A549 treated with AZD2906 at 1 μM for 4 hours (cell line): ENCODE measurements around the gene MYO9B. TPM values are rescaled to one million over a fixed set of nuclear protein-coding genes. Genes with fewer than 3 reads are reported as not detected.

Experiments
- total RNA-seq: library from RNA; stranded (reverse); fragments of 200-300 nt; extraction: Qiagen RNA extraction; gene quantifications from 5 replicates; pipeline ENCODE4 v1.2.3, GENCODE V29; 2022

The MYO9B gene
- 28.2 to 33.0 TPM (median 32.0 TPM) in 5 replicates for total RNA-seq

GRCh38 chr19:17075035-17075863, at the start of gene MYO9B, which contains the start of gene HAUS8:
MYO9B (plus strand) TSS chr19:17075777; CDS start chr19:17101718, 25,941 bp downstream.
HAUS8 (minus strand) TSS chr19:17075452; CDS start chr19:17075422, 30 bp downstream.

DNA sequence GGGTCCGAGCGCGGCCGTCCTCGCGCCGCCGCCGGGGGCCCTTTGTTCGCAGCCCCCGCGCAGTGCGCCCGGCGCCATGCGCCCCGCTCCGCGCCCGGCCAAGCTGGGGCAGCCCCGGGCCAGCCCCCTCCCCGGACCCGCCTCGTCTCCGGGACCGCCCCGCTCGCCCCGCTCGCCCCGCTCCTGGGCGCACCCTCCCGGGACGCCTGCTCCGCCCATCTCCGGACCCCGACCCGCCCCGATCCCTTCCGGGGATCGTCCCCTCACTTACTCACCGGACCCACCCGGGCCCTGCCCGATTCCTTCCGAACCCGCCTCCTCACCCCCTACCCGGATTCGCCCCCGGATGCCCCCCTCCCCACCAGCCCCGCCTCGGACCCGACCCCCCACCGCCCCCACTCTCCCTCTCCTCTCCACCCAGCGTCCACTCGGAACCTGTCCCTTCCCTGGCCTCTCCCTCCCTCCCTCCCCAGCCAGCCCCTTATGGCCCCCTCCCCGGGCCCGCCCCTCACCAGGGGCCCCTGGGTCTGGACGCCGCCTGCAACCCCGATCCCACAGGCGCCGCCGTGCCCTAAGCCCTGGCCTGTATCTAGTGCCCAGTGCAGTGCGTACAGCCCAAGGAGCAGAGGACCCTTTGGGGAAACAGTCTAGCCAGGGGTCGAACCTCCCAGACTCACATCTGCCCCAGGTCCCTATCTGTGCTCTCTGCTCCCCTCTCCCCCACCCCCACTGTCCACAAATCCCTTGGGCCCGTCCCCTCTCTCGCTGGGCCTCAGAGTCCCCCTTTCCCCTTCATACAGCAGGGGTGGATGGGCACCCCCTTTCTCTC, 48.7 kb upstream of the MYO9B start, which contains the start of gene CPAMD8:
TSS of gene CPAMD8 (minus strand) at position 105 of the 829 bp plus-strand sequence. CDS start 168 bp downstream, outside the sequence.

GRCh38 chr19:17215127-17215971, 139.8 kb downstream of the MYO9B start, which contains the start of gene USE1:
USE1 (plus strand) TSS chr19:17215357; CDS start chr19:17215406, 49 bp downstream.

DNA sequence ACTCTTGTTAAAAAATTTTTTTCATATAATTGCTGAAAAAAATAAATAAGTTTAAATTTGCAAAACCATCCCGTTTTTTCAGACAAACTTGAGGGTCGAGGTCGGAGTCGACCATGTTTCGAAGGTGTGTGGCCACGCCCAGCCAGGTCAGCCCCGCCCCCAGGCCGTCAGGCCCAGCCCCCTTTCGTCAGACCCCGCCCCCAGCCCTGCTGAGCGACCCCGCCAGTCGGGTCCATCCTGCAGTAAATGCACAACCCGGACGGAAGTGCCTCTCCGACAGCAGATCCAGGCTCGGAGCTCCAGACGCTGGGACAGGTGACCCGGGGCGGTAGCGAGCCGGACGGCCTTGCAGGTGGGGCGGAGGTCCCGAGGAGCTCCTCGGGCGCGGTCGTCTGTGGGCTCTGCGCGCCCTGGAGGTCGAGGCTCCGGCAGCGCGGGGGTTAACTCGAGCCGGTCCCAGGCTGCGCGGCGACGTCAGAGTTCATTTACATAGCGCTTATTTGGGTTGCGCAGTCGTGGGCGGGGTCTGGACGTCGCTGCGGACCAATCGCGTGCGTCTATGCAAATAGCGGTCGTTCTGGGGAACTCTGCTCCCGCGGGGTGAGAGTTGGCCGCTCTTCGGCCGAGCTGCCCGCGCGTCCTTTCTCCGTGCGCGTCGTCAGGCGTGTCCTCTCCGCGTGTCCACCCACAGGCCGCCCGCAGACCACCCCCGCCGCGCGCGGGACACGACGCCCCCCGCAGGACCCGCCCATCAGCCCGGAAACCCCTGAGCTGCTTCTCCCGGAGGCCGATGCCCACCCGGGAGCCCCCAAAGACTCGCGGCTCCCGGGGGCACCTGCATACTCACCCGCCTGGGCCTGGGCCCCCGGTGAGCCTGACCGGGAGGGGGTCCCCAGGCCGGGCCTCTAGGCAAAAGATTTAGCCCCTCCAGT, 150.7 kb downstream of the MYO9B start, which contains the start of gene OCEL1:
TSS of gene OCEL1 (plus strand) at position 225 of the 932 bp plus-strand sequence. CDS start at position 247, 22 bp downstream.

GRCh38 chr19:17245535-17245984, 170.0 kb downstream of the MYO9B start, which contains the start of gene NR2F6:
NR2F6 (minus strand) TSS chr19:17245919; CDS start chr19:17245220, 699 bp downstream.

Other genes with a start within 250 kb of the MYO9B start
- 16.5 to 21.5 TPM (median 19.6 TPM) in 5 replicates for gene SIN3B, start 246.4 kb upstream of the MYO9B start, total RNA-seq
- 0.06 TPM in 1 of 5 replicates, not detected in the others for gene F2RL3, start 186.8 kb upstream of the MYO9B start, total RNA-seq
- 0.06 to 0.23 TPM (median 0.17 TPM) in 4 of 5 replicates, not detected in the other for gene CPAMD8, start 49.0 kb upstream of the MYO9B start, total RNA-seq
- 11.3 to 13.9 TPM (median 13.7 TPM) in 5 replicates for gene HAUS8, start 325 bp upstream of the MYO9B start, total RNA-seq
- gene USE1, start 139.6 kb downstream of the MYO9B start, total RNA-seq: 15.1 to 18.3 TPM (median 16.2 TPM) in 5 replicates
- gene OCEL1, start 150.4 kb downstream of the MYO9B start, total RNA-seq: 12.4 to 13.5 TPM (median 12.8 TPM) in 5 replicates
- gene NR2F6, start 170.1 kb downstream of the MYO9B start, total RNA-seq: 26.5 to 68.6 TPM (median 64.2 TPM) in 5 replicates
- gene USHBP1, start 189.0 kb downstream of the MYO9B start, total RNA-seq: not detected in 5 replicates
- gene BABAM1, start 191.7 kb downstream of the MYO9B start, total RNA-seq: 56.9 to 65.2 TPM (median 60.7 TPM) in 5 replicates
- gene ANKLE1, start 206.1 kb downstream of the MYO9B start, total RNA-seq: 0.11 to 0.48 TPM (median 0.47 TPM) in 5 replicates
- 2.2 to 3.3 TPM (median 3.1 TPM) in 5 replicates for gene ABHD8, start 227.6 kb downstream of the MYO9B start, total RNA-seq
- 55.8 to 85.4 TPM (median 81.6 TPM) in 5 replicates for gene MRPL34, start 230.1 kb downstream of the MYO9B start, total RNA-seq
- gene DDA1, start 233.8 kb downstream of the MYO9B start, total RNA-seq: 51.2 to 57.9 TPM (median 54.8 TPM) in 5 replicates